ENCODE data around the gene JAK3.

Gene JAK3

GRCh38 chr19:17865364-17866311, 17.9 kb upstream of the JAK3 start:
- DNase-seq: no peak

DNA sequence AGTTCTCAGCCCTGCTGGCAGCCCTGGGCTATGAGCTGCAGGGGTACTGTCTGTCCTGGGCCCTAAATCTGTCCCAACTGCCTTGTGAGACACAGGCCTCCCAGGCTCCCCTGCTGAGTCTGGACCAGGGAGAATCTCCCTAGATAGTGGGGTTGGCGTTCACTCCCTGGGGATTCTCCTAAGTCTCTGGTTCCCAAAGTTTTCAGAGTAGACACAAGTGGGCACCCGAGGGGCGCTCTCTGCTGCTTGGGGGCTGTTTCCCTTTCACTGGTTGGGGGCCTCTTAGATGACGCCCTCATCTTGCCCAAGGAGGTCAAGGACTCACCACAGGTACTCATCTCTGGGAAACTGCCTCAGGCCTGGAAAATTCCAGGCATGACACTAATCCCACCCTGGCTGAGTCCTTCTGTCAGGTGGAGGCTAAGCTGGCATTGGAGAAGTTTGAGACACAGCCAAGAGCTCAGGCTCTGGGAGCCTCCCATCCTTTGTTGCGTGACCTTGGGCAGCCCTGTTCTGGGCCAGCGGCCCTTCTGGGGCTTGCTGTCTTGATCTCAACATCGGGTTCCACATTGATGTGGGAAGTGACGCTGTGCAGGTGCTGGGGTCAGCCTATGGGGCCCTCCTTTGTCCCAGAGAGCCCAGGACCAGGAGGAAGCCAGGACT, 15.9 kb upstream of the JAK3 start:
- DNase-seq: no peak

- no peak for DNase-seq
These were observed 15.1 kb upstream of the JAK3 start for GRCh38 chr19:17862711-17863519.

DNA sequence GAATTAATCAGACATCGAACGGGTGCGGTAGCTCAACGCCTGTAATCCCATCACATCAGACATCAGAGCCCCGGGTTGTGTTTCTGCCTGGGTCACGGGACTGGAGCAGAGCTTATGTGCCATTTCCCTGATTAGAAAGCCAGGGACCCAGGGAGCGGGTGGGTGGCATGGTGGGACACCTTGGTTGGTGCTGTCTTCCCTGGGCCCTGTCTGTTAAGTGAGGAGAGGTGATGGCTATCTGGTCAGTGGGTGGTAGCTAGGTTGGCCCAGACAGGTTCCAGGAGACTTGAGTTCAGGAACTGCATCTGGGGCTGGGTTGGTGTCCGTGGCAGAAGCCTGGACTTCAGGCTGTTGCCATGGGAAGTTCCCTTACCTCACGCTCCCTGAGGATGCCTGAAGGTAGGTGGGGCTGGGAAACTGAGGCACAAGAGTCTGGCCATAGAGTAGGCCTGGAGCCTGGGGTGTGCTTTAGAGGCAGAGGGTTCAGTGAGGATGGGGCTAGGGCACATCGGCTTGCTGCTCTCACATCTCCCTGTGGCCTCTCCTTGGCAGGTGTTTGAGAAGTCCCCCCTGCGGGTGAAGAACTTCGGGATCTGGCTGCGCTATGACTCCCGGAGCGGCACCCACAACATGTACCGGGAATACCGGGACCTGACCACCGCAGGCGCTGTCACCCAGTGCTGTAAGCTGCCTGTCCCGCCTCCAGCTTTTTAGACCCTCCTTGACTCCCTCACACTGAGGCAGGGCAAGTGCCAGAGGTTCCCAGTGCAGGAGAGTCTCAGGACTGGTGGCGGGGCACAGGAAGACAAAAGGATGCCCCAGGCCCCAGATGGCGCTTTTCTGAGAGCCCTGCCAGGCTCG, 14.0 kb upstream of the JAK3 start:
- no peak for DNase-seq

- DNase-seq: no peak
These were observed 13.2 kb upstream of the JAK3 start for GRCh38 chr19:17860993-17861360.

DNA sequence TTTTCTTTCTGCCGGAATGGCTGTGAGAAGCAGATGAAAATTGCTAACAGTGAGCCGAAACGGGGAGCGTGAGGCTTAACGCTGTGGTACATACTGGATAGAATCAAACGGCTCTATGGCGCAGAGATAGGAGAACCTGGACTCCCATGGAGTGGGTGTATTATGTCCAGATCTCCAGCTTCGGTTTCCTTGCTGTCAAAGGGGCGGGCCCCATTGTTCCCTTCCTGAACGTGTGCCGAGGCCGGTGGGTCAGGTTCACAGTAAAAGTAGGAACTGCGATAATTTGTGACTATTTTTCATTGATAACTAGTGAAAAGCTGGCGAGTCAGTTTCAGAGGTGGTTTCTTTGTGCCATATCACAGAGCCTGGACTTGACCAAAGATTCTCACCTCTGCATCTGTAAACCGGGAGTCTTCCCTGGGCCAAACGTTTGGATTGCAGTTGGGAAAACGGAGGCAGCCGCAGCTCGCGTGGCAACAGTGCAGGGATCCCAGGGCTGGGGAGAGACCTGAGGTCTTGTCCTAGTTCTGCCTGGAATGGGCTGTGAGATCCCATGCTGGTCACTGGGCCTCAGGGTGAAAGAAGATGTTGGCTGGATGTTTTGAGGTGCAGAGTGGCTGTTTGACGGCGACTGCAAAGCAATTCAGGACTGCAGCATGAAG, 12.7 kb upstream of the JAK3 start:
- no peak for DNase-seq

GRCh38 chr19:17859533-17860330, 11.9 kb upstream of the JAK3 start, which contains the start of gene RPL18A:
Gene RPL18A (plus strand): TSS chr19:17859910. CDS start chr19:17859957, 47 bp downstream.
- peak; percentile 95 for DNase-seq

- DNase-seq: peak; percentile 53
These were observed 7.7 kb upstream of the JAK3 start for GRCh38 chr19:17855280-17856152.

DNA sequence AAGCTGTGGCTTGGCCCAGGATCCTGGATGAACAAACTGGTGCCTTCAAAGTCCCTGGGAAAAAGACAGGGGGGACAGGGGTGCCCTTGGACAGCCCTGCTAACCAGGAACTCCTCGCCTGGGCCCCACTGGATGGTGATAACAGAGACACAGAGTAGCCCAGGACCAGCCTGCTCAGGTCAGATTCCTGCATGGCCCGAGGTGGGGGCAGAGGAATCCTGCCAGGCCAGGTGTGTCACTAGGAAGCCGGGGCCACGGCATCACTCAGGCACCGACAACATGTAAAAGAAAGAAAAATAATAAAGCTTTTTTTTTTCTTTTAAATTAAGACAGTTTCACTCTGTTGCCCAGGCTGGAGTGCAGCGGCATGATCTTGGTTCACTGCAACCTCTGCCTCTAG, 6.3 kb upstream of the JAK3 start:
- no peak for DNase-seq

GRCh38 chr19:17848595-17849292, 962 bp upstream of the JAK3 start:
- no peak for DNase-seq

DNA sequence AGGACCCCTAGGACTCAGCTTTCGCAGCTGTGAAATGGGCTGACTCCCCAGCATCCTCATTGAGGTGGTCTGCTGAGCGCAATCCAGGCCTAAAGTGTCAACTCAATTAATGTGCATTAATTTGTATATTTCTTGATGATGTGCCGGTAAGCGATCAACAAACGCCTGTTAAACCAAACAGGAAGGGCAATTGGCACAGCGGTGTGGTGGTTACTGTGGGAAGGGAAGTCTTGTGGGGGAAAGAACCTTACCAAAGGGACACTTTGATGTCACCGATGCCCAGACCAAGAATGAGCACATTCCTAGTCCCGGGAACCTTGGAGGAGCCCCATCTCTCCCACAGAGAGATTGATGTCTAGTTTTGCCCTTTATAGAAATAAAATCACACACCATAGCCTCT, 1.6 kb downstream of the JAK3 start:
- no peak for DNase-seq

GRCh38 chr19:17843908-17844490, 3.8 kb downstream of the JAK3 start:
- DNase-seq: no peak

DNA sequence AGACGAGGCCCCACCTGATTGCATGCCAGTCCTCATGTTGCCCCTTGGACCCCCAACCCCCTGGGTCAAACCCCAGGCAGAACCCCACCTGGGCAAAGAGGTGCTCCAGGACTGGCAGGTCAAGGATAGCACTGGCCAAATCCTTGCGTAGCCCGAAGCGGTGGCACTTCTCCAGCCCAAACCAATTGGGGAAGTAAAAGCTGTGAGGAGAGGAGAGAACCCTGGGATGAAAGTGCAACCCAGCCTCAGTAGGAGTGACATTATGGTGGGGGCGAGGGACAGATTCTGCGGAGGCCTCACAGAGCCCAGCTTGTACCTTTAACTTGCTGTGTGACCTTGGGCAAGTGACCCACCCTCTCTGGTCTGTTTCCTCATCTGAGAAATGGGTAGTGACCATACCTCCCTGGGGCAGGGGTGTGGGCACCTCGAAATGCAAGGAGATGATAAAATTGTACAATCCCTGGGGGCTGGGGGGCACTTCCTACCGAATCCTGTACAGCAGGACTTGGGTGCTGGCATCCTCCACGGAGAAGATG, 4.4 kb downstream of the JAK3 start:
- no peak for DNase-seq

GRCh38 chr19:17842663-17843291, 5.0 kb downstream of the JAK3 start:
- no peak for DNase-seq

DNA sequence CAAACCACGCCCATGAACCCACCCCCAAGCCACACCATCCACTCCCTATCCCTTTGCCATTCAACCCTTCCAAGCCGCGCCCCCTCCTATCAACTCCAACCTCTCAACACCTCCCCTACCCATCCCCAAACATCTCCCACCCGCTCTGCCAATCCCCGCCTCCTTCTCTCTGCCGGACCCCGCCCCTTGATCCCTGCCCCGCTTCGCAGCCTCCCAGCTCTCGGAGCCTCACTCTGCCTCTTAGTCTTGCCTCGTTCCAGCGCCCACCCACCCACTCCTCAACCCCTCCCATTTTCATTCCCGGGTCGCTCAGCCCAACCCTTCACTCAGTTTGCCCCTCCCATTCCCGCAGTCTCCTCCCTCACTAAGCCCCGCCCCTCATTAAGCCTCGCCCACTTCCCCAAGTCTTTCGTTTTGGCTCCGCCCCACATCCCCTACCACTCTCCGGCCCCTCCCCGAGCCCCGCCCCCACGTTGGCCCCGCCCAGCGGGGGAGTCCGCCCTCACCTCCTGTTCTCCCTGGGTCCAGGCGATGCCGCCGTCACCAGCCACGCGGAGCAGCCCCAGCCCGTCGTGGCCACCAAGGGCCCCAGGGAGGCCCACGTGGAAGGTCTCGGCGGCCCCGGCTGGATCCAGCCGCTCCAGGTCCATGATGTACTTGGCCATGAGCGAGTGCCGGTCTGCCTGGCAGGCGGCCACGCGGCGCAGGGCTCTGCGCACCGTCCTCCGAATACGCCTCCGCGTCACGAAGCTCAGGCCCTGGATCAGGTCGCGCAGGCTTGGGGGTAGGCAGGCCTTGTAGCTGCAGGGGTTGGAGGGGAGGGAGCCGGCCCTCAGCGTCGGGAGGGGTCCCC, 5.7 kb downstream of the JAK3 start:
- DNase-seq: no peak

GRCh38 chr19:17841371-17841809, 6.4 kb downstream of the JAK3 start:
- no peak for DNase-seq

GRCh38 chr19:17840019-17840418, 7.8 kb downstream of the JAK3 start:
- DNase-seq: no peak
